Choroid plexus epithelial cell (primary cell): ENCODE results near the gene SMIM29.

ENCODE experiments used
- DNase-seq: peaks from one replicate; pipeline ENCODE4 v3.0.0-alpha.2; 2010; ENCODE audit warnings: low read depth
- H3K4me3 ChIP-seq: 2 replicates; pipeline ENCODE4 v1.5.1; 2011; ENCODE audit warnings: low read depth, mild to moderate bottlenecking, control low read depth, low read length, moderate library complexity
- CTCF ChIP-seq: conservative IDR thresholded peaks from 2 replicates; pipeline ENCODE4 v1.5.1; 2011; ENCODE audit warnings: low read depth, mild to moderate bottlenecking, control low read depth, inconsistent platforms, low read length, moderate library complexity

The SMIM29 gene

GRCh38 chr6:34242252-34243130 lies 6.3 kb downstream of the SMIM29 start:
- no peak for TF ChIP-seq CTCF
- no peak overlapping the region for H3K4me3 ChIP-seq
- DNase-seq, result no peak

- H3K4me3 ChIP-seq, result no peak overlapping the region
- no peak for DNase-seq
- no peak for TF ChIP-seq CTCF
These were observed 7.2 kb downstream of the SMIM29 start for GRCh38 chr6:34241351-34242215.

- TF ChIP-seq CTCF, result no peak
- DNase-seq, result no peak
- H3K4me3 ChIP-seq, result no peak overlapping the region
These were observed 8.2 kb downstream of the SMIM29 start for GRCh38 chr6:34240329-34241248.

GRCh38 chr6:34239893-34240292 lies 8.9 kb downstream of the SMIM29 start:
- H3K4me3 ChIP-seq, result no peak overlapping the region
- TF ChIP-seq CTCF, result no peak
- no peak for DNase-seq

GRCh38 chr6:34239500-34239825 lies 9.3 kb downstream of the SMIM29 start:
- no peak overlapping the region for H3K4me3 ChIP-seq
- TF ChIP-seq CTCF, result no peak

GRCh38 chr6:34238585-34239499 lies 10.0 kb downstream of the SMIM29 start:
- DNase-seq, result no peak
- no peak for TF ChIP-seq CTCF
- H3K4me3 ChIP-seq, result peak overlapping the region; percentile 71

More at GRCh38 chr6:34239500-34239825, 9.3 kb downstream of the SMIM29 start:
- no peak for DNase-seq
